ENCODE measurements around the gene GIGYF1.

DNA sequence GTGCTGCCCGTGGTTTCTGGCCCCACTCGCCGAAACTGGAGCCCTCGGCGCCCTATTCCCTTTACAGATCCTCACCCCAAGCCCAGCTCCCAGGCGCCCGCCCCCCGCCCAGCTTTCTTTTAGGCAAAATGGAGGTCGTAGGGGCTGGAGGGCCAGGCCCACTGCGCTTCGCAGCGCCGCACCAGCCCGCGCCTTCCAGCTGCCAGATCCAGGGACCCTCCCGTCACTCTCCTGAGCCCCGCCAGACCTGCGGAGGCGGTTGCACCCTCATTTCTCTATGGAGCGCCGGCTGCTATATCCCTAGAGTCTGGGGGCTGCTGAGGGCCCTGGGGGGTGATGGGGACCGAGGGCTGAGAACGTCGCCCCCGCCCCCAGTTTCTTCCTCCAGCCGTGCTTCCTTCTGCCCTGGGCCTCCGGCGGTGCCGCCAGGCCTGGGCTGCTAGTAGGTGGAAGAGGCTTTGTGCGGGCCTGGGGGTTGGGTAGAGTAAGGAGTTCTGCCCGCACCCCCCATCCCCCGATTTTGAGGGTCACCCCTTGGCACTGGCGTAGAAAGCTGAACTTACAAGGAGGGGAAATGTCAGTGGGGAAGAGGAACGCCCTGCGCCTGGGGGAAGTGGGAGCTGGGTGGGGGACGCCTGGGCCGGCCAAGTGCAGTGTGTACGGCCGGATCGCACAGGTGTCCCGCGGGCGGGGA, 19.5 kb downstream of the GIGYF1 start:
- TF ChIP-seq, protein P1, sequence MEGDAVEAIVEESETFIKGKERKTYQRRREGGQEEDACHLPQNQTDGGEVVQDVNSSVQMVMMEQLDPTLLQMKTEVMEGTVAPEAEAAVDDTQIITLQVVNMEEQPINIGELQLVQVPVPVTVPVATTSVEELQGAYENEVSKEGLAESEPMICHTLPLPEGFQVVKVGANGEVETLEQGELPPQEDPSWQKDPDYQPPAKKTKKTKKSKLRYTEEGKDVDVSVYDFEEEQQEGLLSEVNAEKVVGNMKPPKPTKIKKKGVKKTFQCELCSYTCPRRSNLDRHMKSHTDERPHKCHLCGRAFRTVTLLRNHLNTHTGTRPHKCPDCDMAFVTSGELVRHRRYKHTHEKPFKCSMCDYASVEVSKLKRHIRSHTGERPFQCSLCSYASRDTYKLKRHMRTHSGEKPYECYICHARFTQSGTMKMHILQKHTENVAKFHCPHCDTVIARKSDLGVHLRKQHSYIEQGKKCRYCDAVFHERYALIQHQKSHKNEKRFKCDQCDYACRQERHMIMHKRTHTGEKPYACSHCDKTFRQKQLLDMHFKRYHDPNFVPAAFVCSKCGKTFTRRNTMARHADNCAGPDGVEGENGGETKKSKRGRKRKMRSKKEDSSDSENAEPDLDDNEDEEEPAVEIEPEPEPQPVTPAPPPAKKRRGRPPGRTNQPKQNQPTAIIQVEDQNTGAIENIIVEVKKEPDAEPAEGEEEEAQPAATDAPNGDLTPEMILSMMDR (optimal IDR thresholded peaks at IDR 0.05 in 1 of 3, IDR thresholded peaks at IDR 0.05 in 1 of 3, conservative IDR thresholded peaks at IDR 0.05 in 1 of 3; ENCODE audit: extremely low read depth in 1 of 3, insufficient read depth in 2 of 3, low read length in 3 of 3), result no peak
- TF ChIP-seq EZH2 (IDR thresholded peaks at IDR 0.05; ENCODE audit: low read length), result no peak
